OCI-LY3 (cell line): ENCODE measurements around the gene MBD4.

Experiments used
- EZH2phosphoT487 ChIP-seq: fragments of 200-600 bp; shearing (Covaris generic); IDR thresholded peaks from 2 replicates; pipeline ENCODE4 v1.6.1; 2018; ENCODE audit warnings: antibody characterized with exemption, mixed run types, low read depth
- TF ChIP-seq, protein P1 (sequence below): fragments of 200-600, 300-600 bp; sonication (generic); IDR thresholded peaks from 2 replicates; pipeline ENCODE4 v1.5.1; 2014; ENCODE audit warnings: antibody characterized with exemption, low read length, low read depth

DNA sequence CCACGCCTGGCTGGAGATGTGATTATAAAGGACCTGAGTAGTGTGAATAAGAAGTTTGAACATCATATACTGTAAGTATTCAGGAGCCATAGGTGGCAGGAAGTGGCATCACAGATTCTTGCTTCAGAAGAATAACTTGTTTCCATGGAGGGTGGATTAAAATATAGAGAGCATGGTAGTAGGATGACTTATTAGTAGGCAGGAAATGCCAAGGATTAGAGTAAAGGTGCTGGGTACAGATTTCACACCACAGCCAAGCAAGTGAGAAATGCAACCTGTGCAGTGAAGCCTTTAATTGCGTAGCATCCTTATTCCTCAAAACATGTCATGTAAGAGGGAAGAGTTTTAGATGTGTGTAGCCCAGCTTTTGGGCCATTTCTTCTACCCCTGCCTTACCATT is 31.1 kb upstream of the MBD4 start:
- TF ChIP-seq, protein P1, sequence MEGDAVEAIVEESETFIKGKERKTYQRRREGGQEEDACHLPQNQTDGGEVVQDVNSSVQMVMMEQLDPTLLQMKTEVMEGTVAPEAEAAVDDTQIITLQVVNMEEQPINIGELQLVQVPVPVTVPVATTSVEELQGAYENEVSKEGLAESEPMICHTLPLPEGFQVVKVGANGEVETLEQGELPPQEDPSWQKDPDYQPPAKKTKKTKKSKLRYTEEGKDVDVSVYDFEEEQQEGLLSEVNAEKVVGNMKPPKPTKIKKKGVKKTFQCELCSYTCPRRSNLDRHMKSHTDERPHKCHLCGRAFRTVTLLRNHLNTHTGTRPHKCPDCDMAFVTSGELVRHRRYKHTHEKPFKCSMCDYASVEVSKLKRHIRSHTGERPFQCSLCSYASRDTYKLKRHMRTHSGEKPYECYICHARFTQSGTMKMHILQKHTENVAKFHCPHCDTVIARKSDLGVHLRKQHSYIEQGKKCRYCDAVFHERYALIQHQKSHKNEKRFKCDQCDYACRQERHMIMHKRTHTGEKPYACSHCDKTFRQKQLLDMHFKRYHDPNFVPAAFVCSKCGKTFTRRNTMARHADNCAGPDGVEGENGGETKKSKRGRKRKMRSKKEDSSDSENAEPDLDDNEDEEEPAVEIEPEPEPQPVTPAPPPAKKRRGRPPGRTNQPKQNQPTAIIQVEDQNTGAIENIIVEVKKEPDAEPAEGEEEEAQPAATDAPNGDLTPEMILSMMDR = no peak
- TF ChIP-seq EZH2phosphoT487 = no peak
